Upper lobe of left lung (tissue), 6 donors: ENCODE measurements around the gene ZNF619. TPM values are rescaled to one million over a fixed set of nuclear protein-coding genes. Genes with fewer than 3 reads are reported as not detected.
"Not testable (repeated sequence)": the region's sequence is repeated elsewhere in the genome, so short reads cannot be mapped to it uniquely, and the experiment has no call there.

Source experiments
- ATAC-seq, 2 donors: fragments of 200-7000 bp; cut with Tn5 transposase; one replicate each; pipeline ENCODE4 v1.9.1; 2022; ENCODE audit warnings: mild to moderate bottlenecking in 2 of 2, moderate library complexity in 2 of 2; ENCODE audit not compliant: low FRiP score in 2 of 2
- DNase-seq, 2 donors: peaks; one replicate each; pipeline ENCODE4 v3.0.0-alpha.2; 2019 to 2020
- H3K27ac ChIP-seq, 4 donors: fragments of 200-600 bp; sonication (generic); one replicate each; pipeline ENCODE4 v1.5.1; 2016 to 2019
- H3K27me3 ChIP-seq, 4 donors: fragments of 200-600 bp; sonication (generic); one replicate each; pipeline ENCODE4 v1.5.1; 2017 to 2019
- H3K36me3 ChIP-seq, 4 donors: fragments of 200-600 bp; sonication (generic); one replicate each; pipeline ENCODE4 v1.5.1; 2016 to 2019
- H3K4me1 ChIP-seq, 4 donors: fragments of 200-600 bp; sonication (generic); one replicate each; pipeline ENCODE4 v1.5.1; 2018 to 2019
- H3K4me3 ChIP-seq, 4 donors: fragments of 200-600 bp; sonication (generic); one replicate each; pipeline ENCODE4 v1.5.1; 2017 to 2019; ENCODE audit warnings: mild to moderate bottlenecking in 2 of 4, moderate library complexity in 1 of 4
- H3K9me3 ChIP-seq, 4 donors: fragments of 200-600 bp; sonication (generic); one replicate each; pipeline ENCODE4 v1.5.1; 2018 to 2019
- CTCF ChIP-seq, 6 experiments: fragments of 450-650 bp in 4 of 6; fragments of 200-600 bp in 2 of 6; sonication (generic) in 2 of 6; IDR thresholded peaks; one replicate each; pipeline ENCODE4 v1.5.1; 2016 to 2019; ENCODE audit warnings: antibody characterized with exemption in 6 of 6
- EP300 ChIP-seq, 4 donors: sonication (generic); formaldehyde crosslinking; IDR thresholded peaks; one replicate each; pipeline ENCODE4 v1.5.1; 2017; ENCODE audit warnings: antibody characterized with exemption in 4 of 4, control low read depth in 2 of 4
- POLR2A ChIP-seq, 4 donors: fragments of 450-650 bp; IDR thresholded peaks; one replicate each; pipeline ENCODE4 v1.5.1; 2016 to 2017; ENCODE audit warnings: antibody characterized with exemption in 4 of 4, mild to moderate bottlenecking in 2 of 4
- POLR2AphosphoS5 ChIP-seq, 2 donors: sonication (generic); formaldehyde crosslinking; IDR thresholded peaks; one replicate each; pipeline ENCODE4 v1.5.1; 2017; ENCODE audit warnings: antibody characterized with exemption in 2 of 2
- WGBS, 2 donors: methylation state at CpG; one replicate each; pipeline ENCODE4 v1.1.5; 2017 to 2018; 5-methylcytosine and 5-hydroxymethylcytosine counted together
- total RNA-seq, 6 donors: library from RNA; depleted of rRNA in 4 of 6; stranded (reverse); fragments of >200 nt in 4 of 6; gene quantifications; one replicate each; pipeline versions ENCODE4 v1.1.0 to v1.2.1, GENCODE V29; 2016 to 2021
- donor health status: DM: no; HTN: no; CAD: no; lungs with moderate emphysema.
- donor health status: DM: no; HTN: yes; CAD: no; lungs with severe emphysema.

Gene ZNF619
- total RNA-seq, 6 donors from 2014 or later = 4.4 to 10.5 (median 5.9) TPM

DNA sequence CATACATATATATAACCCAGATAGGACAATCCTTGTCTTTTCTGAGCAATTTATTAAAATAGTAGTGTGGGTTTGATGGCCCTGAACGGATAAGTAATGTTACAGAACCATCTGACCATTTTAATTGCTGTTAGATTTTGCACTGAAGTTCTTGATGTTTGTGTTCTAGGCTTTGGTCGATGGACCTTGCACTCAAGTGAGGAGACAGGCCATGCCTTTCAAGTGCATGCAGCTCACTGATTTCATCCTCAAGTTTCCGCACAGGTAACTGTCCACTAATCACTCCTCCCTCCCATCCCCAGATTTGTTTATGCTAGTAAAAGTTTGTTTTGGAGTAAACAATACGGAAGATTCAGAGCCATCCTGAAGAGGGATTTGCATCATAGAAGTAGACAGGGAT is 18.4 kb upstream of the ZNF619 start:
- H3K27ac ChIP-seq = no peak overlapping the region

DNA sequence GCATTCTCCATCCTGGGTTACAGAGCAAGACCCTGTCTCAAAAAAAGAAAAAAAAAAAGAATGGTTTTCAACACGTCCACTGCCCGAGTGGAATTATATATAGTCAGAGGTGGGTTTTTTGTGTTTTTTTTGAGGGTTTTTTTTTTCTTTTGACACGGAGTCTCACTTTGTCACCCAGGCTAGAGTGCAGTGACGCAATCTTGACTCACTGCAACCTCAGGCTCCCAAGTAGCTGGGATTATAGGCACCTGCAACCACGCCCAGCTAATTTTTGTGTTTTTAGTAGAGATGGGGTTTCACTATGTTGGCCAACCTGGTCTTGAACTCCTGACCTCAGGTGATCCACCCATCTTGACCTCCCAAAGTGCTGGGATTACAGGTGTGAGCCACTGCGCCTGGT is 16.4 kb upstream of the ZNF619 start:
- Histone ChIP-seq H3K27ac (peak overlapping the region in 2 of 4 donors; percentile 3 to 31), H3K36me3 (peaks cover 22 to 72% (median 52%) of the 10 kb centered on the region in 4 donors), H3K4me1 (peaks cover 22 to 42% (median 35%) of the 10 kb centered on the region in 4 donors)
- not testable (repeated sequence) for H3K4me3 ChIP-seq, H3K27me3 ChIP-seq, ATAC-seq, H3K9me3 ChIP-seq
- peak in 1 of 2 donors; percentile 43 for DNase-seq
- WGBS, 2 donors = 78 to 82% methylated on average over 6 of the region's 6 CpGs

More for the DNA sequence above, 18.4 kb upstream of the ZNF619 start:
- H3K27me3 ChIP-seq = no peaks in the 10 kb centered on the region
- ATAC-seq = no peak
- peaks cover 29 to 48% (median 37%) of the 10 kb centered on the region in 4 donors for H3K4me1 ChIP-seq
- H3K36me3 ChIP-seq = peaks cover 20 to 53% (median 45%) of the 10 kb centered on the region in 4 donors
- DNase-seq = no peak
- peak overlapping the region in 2 of 4 donors; percentile 82 to 84 for H3K4me3 ChIP-seq
- WGBS, 2 donors = 91 to 94% methylated on average over 4 of the region's 4 CpGs
- TF ChIP-seq CTCF (IDR thresholded peaks at IDR 0.05) = no peak
- TF ChIP-seq POLR2A (IDR thresholded peaks at IDR 0.05) = no peak
- TF ChIP-seq EP300 (IDR thresholded peaks at IDR 0.05) = no peak
- TF ChIP-seq POLR2AphosphoS5 (IDR thresholded peaks at IDR 0.05) = no peak
- H3K9me3 ChIP-seq = no peaks in the 10 kb centered on the region

DNA sequence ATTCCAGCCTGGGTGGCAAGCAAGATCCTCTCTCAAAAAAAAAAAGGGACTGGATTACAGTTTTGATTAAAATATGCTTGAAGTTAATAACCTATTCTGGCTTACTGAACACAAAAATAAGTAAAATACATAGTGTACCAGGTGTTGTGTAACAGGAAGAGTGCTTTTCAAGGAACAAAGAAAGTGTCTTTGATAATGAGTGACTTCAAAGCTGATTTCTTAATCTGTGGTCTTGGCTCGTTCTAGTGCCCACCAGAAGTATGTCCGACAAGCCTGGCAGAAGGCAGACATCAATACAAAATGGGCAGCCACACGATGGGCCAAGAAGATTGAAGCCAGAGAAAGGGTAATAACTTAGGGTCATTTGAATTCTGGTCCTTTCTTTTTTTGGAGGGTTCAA is 15.8 kb upstream of the ZNF619 start:
- H3K27ac ChIP-seq = no peak overlapping the region
- WGBS, 2 donors = 60 to 61% methylated on average over 3 of the region's 3 CpGs
- no peak for ATAC-seq
- peaks cover 22 to 74% (median 52%) of the 10 kb centered on the region in 4 donors for H3K36me3 ChIP-seq
- no peak overlapping the region for H3K4me3 ChIP-seq
- no peak for DNase-seq
- TF ChIP-seq EP300 (IDR thresholded peaks at IDR 0.05) = no peak
- no peak for TF ChIP-seq POLR2AphosphoS5 (IDR thresholded peaks at IDR 0.05)
- no peak for TF ChIP-seq POLR2A (IDR thresholded peaks at IDR 0.05)
- no peak for TF ChIP-seq CTCF (IDR thresholded peaks at IDR 0.05)
- no peaks in the 10 kb centered on the region for H3K27me3 ChIP-seq
- peaks cover 22 to 40% (median 34%) of the 10 kb centered on the region in 4 donors for H3K4me1 ChIP-seq
- no peaks in the 10 kb centered on the region for H3K9me3 ChIP-seq

DNA sequence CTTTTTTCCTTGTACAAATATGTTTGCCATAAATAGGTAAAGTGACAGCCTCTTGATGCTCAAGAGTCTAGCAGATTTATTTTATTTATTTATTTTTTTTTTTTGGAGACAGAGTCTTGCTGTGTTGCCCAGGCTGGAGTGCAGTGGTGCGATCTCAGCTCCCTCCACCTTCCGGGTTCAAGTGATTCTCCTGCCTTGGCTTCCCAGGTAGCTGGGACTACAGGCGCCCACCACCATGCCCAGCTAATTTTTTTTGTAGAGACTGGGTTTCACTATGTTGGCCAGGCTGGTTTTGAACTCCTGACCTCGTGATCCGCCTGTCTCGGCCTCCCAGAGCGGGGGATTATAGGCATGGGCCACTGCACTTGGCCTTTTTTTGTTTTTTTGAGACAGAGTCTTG is 14.1 kb upstream of the ZNF619 start:
- DNase-seq, H3K4me3 ChIP-seq, H3K27me3 ChIP-seq, ATAC-seq, H3K9me3 ChIP-seq, H3K27ac ChIP-seq: not testable (repeated sequence)
- 88 to 97% methylated on average over 7 of the region's 7 CpGs for WGBS, 2 donors
- H3K36me3 ChIP-seq = peaks cover 22 to 80% (median 53%) of the 10 kb centered on the region in 4 donors
- H3K4me1 ChIP-seq = peaks cover 16 to 31% (median 28%) of the 10 kb centered on the region in 4 donors

DNA sequence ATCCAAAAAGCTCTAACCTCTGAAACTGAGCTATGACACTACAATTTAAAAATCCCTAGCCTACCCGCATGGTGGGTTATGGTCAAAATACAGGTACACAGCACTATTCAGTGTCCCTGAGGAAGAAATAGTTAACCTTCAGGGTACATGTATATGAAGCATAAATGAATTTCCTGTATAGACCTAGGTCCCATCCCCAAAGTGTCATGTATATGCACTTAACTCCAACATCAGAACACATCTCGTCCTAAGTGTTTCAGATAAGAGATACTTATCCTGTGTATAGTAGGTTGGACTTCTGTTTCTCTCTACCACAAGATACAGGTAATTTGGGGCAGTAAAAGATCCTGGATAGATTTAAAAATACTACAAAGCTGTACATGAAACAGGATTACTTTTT is 13.3 kb upstream of the ZNF619 start:
- Histone ChIP-seq H3K4me3 (no peak overlapping the region), H3K4me1 (peaks cover 9 to 24% (median 20%) of the 10 kb centered on the region in 4 donors), H3K27ac (no peak overlapping the region), H3K9me3 (no peaks in the 10 kb centered on the region), H3K27me3 (no peaks in the 10 kb centered on the region), H3K36me3 (peaks cover 22 to 74% (median 51%) of the 10 kb centered on the region in 4 donors)
- ATAC-seq (no peak), DNase-seq (no peak)
- 86 to 93% methylated on average over 2 of the region's 2 CpGs for WGBS, 2 donors
- no peak for TF ChIP-seq POLR2A (IDR thresholded peaks at IDR 0.05)
- no peak for TF ChIP-seq POLR2AphosphoS5 (IDR thresholded peaks at IDR 0.05)
- no peak for TF ChIP-seq CTCF (IDR thresholded peaks at IDR 0.05)
- TF ChIP-seq EP300 (IDR thresholded peaks at IDR 0.05) = no peak
